ENCODE results near the gene SNX32. TPM values are rescaled to one million over a fixed set of nuclear protein-coding genes. Genes with fewer than 3 reads are reported as not detected.

The SNX32 gene
- total RNA-seq, 2 donors from 2014 or later: 0.52 to 1.0 TPM

DNA sequence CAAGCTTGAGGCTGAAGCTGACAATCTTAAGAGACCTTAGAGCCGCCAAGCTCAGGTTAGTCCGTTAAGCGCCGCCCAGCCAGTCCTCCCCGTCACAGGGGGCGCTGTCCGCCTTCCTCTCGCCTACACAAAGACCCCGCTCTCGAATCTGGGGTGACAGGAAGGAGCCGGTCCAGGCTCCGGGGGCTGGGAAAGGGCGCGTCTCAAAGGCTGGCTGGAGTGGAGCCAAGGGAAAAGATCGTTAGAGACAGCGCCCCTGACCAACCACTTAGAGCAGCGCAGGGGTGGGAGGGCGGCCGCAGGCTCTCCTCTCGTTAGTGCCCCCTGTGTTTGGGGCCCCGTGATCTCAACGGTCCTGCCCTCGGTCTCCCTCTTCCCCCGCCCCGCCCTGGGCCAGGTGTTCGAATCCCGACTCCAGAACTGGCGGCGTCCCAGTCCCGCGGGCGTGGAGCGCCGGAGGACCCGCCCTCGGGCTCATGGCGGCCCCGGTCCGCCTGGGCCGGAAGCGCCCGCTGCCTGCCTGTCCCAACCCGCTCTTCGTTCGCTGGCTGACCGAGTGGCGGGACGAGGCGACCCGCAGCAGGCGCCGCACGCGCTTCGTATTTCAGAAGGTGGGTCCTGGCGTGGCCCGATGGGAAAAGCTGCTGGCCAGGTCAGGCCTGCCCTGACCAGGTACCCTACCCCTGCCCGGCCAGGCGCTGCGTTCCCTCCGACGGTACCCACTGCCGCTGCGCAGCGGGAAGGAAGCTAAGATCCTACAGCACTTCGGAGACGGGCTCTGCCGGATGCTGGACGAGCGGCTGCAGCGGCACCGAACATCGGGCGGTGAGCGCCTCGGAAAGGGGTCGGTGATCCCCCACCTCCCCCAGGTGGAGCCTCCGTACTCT is 26.8 kb downstream of the SNX32 start, which contains the start of gene MUS81:
TSS of gene MUS81 (plus strand) at position 156 of the 887 bp plus-strand sequence. CDS start at position 477, 321 bp downstream.
- ATAC-seq (peak; percentile 56 to 62), DNase-seq (ENCODE audit: low spot score) (peak; percentile 96)
- Mint-ChIP-seq H3K4me3 (peak within 1 kb of the TSS; percentile 98), H3K4me1 (ENCODE audit: low read depth in 2 of 2) (peaks cover 41 to 44% of the 10 kb centered on the region in 2 donors), H3K27ac (peak within 1 kb of the TSS; percentile 97), H3K9me3 (no peaks in the 10 kb centered on the region), H3K27me3 (no peaks in the 10 kb centered on the region), H3K36me3 (peaks cover 15% of the 10 kb centered on the region)

DNA sequence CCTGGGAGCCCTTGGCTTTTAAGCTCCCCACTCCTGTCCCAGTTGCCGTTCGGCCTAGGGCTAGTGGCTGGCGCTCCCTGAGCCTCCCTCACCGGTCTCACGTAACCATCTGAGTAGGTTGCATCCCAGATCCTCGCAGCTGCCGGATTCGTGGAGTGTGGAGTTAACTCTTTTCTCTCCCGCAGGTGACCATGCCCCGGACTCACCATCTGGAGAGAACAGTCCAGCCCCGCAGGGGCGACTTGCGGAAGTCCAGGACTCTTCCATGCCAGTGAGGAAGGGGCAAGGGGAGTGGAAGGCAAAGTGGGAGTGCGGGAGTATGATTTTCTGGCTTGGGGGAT is 27.4 kb downstream of the SNX32 start:
- H3K27ac Mint-ChIP-seq: peak overlapping the region; percentile 97
- no peaks in the 10 kb centered on the region for H3K27me3 Mint-ChIP-seq
- peaks cover 13% of the 10 kb centered on the region for H3K36me3 Mint-ChIP-seq
- peaks cover 35 to 40% of the 10 kb centered on the region in 2 donors for H3K4me1 Mint-ChIP-seq (ENCODE audit: low read depth in 2 of 2)
- ATAC-seq (no peak), DNase-seq (ENCODE audit: low spot score) (peak; percentile 61)
- H3K9me3 Mint-ChIP-seq: no peaks in the 10 kb centered on the region
- H3K4me3 Mint-ChIP-seq: peak overlapping the region; percentile 98

DNA sequence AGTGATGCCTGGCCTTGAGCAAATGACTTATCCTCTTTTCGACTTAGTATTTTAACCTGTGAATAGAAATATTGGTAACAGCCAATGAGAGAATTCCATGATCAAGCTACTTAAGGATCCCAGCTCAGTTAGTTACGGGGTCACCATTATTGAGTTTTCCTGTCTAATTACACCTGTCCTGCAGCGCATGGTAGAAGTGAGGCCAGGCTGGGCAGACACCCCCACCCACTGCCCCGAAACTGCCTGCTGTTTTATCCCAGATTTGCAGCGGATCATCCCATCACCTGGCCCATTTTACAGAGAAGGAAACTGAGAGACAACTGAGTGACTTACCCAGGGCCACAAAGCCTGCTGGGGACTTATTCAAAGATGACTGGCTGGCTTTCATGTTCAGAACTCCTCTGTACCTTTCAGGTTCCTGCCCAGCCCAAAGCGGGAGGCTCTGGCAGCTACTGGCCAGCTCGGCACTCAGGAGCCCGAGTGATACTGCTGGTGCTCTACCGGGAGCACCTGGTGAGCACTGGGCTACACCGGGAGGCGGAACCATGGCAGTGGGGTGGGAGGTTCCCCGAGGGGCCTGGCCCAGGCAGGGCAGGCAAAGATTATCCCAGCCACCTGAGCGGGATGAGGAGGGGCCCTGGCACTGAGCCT is 27.9 kb downstream of the SNX32 start:
- ATAC-seq (no peak), DNase-seq (ENCODE audit: low spot score) (peak; percentile 44)
- peak overlapping the region; percentile 98 for H3K4me3 Mint-ChIP-seq
- peaks cover 30 to 35% of the 10 kb centered on the region in 2 donors for H3K4me1 Mint-ChIP-seq (ENCODE audit: low read depth in 2 of 2)
- H3K27me3 Mint-ChIP-seq: no peaks in the 10 kb centered on the region
- H3K27ac Mint-ChIP-seq: peak overlapping the region; percentile 97
- H3K36me3 Mint-ChIP-seq: peaks cover 7% of the 10 kb centered on the region
- no peaks in the 10 kb centered on the region for H3K9me3 Mint-ChIP-seq

DNA sequence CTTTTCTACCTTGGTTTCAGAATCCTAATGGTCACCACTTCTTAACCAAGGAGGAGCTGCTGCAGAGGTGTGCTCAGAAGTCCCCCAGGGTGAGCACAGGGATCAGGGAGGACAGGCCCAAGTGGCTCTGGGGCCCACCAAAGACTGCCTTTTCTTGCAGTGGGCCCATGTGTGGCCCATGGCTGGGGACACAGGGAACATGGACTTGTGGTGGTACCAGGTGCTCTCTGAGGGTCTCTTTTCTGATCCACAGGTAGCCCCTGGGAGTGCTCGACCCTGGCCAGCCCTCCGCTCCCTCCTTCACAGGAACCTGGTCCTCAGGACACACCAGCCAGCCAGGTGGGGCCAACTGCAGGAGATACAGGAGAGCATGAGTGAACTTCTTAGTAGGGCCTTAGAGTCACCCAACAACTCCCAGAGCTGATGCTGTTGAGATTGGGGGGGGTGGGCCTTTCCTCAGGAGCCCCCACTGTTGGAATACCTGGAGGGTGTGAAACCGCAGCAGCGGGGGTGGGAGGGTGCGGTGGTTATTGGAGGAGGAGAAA is 28.5 kb downstream of the SNX32 start:
- Mint-ChIP-seq H3K27me3 (no peaks in the 10 kb centered on the region), H3K4me3 (peak overlapping the region; percentile 44), H3K27ac (peak overlapping the region; percentile 97), H3K36me3 (peaks cover 5% of the 10 kb centered on the region), H3K4me1 (ENCODE audit: low read depth in 2 of 2) (peaks cover 30 to 36% of the 10 kb centered on the region in 2 donors), H3K9me3 (no peaks in the 10 kb centered on the region)
- DNase-seq (ENCODE audit: low spot score) (peak; percentile 58), ATAC-seq (no peak)

DNA sequence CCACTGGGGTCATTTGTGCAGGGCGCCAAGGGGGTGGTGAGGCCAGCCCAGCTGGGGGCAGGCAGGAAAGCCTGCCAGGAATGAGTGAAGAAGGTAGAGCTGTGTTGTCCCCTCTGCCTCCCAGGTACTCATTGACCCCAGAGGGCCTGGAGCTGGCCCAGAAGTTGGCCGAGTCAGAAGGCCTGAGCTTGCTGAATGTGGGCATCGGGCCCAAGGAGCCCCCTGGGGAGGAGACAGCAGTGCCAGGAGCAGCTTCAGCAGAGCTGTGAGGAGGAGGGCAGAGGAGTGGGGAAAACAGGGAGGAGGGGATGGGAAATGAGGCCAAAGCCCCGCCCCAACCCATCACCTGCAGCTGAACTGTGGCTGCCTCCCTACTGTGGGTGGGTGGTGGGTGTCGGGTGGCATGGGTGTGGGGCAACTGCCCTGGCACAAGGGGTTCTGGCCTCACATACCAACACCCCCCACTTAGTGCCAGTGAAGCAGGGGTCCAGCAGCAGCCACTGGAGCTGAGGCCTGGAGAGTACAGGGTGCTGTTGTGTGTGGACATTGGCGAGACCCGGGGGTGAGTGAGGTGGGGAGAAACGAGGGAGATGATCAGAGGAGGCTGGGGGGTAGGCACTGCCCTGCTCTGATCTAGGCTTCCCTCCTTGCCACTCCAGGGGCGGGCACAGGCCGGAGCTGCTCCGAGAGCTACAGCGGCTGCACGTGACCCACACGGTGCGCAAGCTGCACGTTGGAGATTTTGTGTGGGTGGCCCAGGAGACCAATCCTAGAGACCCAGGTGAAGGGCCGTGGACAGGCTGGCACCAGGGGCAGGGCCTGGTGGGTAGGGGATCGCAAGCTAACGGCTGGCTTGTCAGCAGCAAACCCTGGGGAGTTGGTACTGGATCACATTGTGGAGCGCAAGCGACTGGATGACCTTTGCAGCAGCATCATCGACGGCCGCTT is 29.5 kb downstream of the SNX32 start:
- peak overlapping the region; percentile 44 for H3K4me3 Mint-ChIP-seq
- DNase-seq (ENCODE audit: low spot score): peak; percentile 44
- ATAC-seq: no peak
- peak overlapping the region in 1 of 2 donors; percentile 33 for H3K27ac Mint-ChIP-seq
- no peaks in the 10 kb centered on the region for H3K27me3 Mint-ChIP-seq
- H3K9me3 Mint-ChIP-seq: no peaks in the 10 kb centered on the region
- peaks cover 5% of the 10 kb centered on the region for H3K36me3 Mint-ChIP-seq
- H3K4me1 Mint-ChIP-seq (ENCODE audit: low read depth in 2 of 2): peaks cover 29 to 36% of the 10 kb centered on the region in 2 donors

DNA sequence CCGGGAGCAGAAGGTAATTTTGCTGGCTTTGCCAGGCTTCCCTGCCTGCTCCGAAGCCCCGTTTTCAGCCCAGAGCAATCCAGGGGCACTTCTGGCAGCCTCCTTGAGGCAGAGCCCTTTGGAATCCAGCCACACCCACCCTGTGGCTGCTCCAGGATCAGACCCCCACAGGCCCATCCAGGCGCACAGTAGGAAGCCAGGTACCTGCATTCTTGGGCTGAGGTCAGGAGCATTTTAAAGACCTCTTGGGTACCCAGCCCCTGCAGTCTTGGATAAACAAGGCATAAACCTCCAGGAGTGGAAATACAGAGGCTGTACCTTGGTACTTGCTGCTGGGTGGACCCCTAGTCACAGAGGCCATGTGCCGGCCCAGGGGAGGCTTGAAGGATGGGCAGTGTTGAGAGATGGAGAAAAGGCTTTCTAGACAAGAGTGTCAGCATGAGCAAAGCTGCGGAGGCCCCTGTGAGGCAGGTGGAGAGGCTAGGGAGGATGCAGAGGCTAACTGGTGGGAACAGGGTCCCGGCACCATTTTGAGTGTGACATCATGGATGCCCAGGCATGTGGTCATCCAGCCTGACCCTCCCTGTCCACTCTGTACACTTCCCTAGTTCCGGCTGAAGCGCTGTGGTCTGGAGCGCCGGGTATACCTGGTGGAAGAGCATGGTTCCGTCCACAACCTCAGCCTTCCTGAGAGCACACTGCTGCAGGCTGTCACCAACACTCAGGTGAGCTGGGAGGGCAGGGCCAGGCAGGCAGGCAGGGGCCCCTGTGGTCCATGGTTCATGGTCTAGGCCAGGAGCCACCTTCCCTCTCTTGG is 30.3 kb downstream of the SNX32 start:
- DNase-seq (ENCODE audit: low spot score) (peak; percentile 54), ATAC-seq (no peak)
- peaks cover 5% of the 10 kb centered on the region for H3K36me3 Mint-ChIP-seq
- no peaks in the 10 kb centered on the region for H3K9me3 Mint-ChIP-seq
- H3K27ac Mint-ChIP-seq: no peak overlapping the region
- peaks cover 21 to 28% of the 10 kb centered on the region in 2 donors for H3K4me1 Mint-ChIP-seq (ENCODE audit: low read depth in 2 of 2)
- H3K4me3 Mint-ChIP-seq: no peak overlapping the region
- no peaks in the 10 kb centered on the region for H3K27me3 Mint-ChIP-seq

DNA sequence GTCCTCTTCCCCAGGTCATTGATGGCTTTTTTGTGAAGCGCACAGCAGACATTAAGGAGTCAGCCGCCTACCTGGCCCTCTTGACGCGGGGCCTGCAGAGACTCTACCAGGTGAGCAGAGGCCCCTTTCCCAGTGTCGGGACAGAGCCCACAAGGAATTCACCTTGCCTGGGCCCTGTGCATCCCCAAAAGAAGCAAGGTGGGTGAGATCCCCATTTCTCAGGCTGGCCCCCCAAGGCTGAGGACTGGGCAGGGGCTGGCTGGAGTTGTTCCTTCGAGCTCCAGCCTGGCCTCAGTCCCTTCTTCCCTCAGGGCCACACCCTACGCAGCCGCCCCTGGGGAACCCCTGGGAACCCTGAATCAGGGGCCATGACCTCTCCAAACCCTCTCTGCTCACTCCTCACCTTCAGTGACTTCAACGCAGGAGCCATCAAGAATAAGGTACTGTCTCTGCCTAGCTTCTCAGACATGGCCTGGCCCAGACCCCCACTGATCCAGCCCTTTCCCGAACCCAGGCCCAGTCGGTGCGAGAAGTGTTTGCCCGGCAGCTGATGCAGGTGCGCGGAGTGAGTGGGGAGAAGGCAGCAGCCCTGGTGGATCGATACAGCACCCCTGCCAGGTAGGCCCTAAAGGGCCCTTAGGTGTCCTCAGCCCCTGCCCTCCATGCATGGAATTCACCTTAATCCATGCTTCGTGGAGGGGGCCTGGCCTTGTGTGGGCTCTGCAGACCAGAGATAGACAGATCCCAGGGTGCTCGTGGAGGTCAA is 31.1 kb downstream of the SNX32 start:
- Mint-ChIP-seq H3K27me3 (no peaks in the 10 kb centered on the region), H3K4me1 (ENCODE audit: low read depth in 2 of 2) (peaks cover 21 to 27% of the 10 kb centered on the region in 2 donors), H3K4me3 (no peak overlapping the region), H3K9me3 (no peaks in the 10 kb centered on the region), H3K36me3 (peaks cover 5% of the 10 kb centered on the region), H3K27ac (no peak overlapping the region)
- DNase-seq (ENCODE audit: low spot score) (peak; percentile 59), ATAC-seq (no peak)

DNA sequence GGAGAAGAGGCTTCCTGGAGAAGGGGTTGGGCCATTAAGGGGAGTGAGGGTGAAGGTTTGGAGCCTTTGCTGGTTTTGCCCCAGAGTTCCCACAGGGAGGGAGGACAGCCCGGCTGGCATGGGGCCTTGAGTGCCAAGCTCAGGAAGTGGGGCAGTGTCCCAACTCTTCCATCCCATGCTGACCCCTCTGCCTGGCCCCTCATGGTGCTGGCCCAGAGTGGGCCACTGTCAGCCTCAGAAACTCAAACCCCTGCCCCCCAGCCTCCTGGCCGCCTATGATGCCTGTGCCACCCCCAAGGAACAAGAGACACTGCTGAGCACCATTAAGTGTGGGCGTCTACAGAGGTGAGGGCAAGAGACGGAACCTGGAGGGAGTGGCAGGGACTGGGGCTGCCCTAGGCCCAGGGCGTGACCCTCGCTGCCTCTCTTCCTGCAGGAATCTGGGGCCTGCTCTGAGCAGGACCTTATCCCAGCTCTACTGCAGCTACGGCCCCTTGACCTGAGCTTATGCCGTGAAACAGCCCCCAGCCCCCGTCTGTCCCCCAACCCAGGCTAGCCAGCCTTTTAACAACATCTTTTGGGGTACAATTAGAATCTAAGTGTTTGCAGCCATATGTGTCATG is 31.9 kb downstream of the SNX32 start:
- Mint-ChIP-seq H3K4me3 (no peak overlapping the region), H3K27me3 (no peaks in the 10 kb centered on the region), H3K4me1 (ENCODE audit: low read depth in 2 of 2) (peaks cover 24 to 29% of the 10 kb centered on the region in 2 donors), H3K9me3 (no peaks in the 10 kb centered on the region), H3K27ac (no peak overlapping the region), H3K36me3 (peaks cover 5% of the 10 kb centered on the region)
- DNase-seq (ENCODE audit: low spot score) (peak; percentile 35), ATAC-seq (no peak)

DNA sequence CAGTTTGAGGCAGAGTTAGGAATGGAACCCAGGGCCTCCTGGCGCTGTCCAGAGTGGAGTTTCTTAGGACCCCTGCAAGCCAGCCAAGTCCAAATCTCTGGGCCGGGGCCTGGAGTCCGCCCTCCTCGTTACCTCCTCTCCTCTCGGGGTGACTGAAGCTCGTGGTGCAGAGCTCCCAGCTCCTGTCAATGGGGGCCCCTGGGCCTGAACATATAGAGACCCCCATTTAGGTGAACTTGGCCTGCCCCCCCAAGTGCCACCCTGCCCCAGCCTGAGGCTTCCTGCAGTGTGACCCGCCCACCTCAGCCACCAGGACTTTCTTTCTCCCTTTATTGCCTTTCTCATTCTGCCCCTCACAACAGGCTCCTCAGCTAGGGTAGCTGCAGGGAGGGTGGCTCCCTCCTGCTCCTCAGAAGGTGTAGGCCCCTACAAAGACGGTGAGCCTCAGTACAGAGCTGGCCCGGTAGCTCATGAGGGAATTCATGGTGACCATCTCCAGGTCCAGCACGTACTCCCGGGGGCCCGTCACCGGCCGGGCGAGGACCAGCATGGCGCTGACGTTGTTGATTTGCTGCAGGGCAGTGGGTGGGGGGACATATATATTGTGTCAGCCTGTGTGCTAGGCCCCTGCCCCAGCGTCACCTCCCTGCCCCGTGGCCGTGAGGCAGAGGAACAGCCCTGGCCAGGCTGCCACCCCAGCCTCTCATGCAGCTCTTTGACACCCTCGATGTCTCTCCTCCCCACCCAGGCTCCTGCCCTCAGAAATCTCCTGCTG is 32.9 kb downstream of the SNX32 start:
- no peak overlapping the region for H3K4me3 Mint-ChIP-seq

DNA sequence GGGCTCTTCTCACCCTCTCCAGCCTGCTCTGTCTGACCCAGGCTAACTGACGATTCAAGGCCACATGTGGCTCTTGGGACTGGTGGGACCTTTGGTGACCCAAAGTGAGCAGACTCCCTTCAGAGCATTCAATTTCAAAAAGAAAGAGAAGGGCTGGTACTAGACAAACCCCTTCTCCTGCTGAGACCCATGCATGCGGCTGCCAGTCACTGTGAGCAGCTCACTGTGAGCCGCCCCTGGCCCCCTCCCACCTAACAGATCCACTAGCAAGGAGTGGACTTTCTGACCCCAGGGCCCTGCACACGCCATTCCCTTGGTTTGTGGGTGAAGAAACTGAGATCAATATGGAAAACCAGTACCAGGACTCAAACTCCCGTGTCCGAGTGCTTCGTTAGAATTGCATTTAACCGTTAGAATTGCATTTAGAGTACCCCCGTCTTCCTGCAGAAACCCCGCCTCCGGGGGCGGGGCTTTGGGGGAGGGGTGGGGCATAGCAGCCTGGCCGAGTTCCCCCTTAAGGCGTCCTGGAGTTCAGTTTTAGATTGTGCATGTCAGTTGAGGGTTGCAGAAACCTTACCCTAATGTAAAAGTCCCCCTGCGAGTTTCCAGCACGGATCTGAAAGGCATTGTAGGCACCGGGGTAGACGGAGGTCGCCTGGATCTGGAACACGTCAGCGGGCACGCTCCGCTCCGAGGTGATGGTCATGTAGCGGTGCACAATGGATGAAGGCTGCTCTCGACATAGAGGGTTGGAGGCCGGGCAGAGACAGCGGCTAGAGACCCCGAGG is 33.7 kb downstream of the SNX32 start:
- H3K4me1 Mint-ChIP-seq (ENCODE audit: low read depth in 2 of 2): peaks cover 24 to 25% of the 10 kb centered on the region in 2 donors
- H3K27ac Mint-ChIP-seq: peak overlapping the region in 1 of 2 donors; percentile 58
- H3K36me3 Mint-ChIP-seq: peaks cover 4% of the 10 kb centered on the region
- H3K27me3 Mint-ChIP-seq: no peaks in the 10 kb centered on the region
- H3K9me3 Mint-ChIP-seq: no peaks in the 10 kb centered on the region
- no peak overlapping the region for H3K4me3 Mint-ChIP-seq
- DNase-seq (ENCODE audit: low spot score) (peak; percentile 62), ATAC-seq (no peak)

More for the DNA sequence above, 32.9 kb downstream of the SNX32 start:
- DNase-seq (ENCODE audit: low spot score) (peak; percentile 47), ATAC-seq (no peak)
- no peaks in the 10 kb centered on the region for H3K9me3 Mint-ChIP-seq
- peaks cover 5% of the 10 kb centered on the region for H3K36me3 Mint-ChIP-seq
- H3K27ac Mint-ChIP-seq: peak overlapping the region in 1 of 2 donors; percentile 58
- H3K4me1 Mint-ChIP-seq (ENCODE audit: low read depth in 2 of 2): peaks cover 26 to 27% of the 10 kb centered on the region in 2 donors
- no peaks in the 10 kb centered on the region for H3K27me3 Mint-ChIP-seq

All from natural killer cell treated with Interleukin-12 subunit alpha and Interleukin-12 subunit beta and Interleukin-15 and Interleukin-18, amount 100 ng/mL, for 72 hours (primary cell).